Retina (tissue), 1 donor: ENCODE data around the gene PNKP.
"Not testable (repeated sequence)": the region's sequence is repeated elsewhere in the genome, so short reads cannot be mapped to it uniquely, and the experiment has no call there.

Experiments
- DNase-seq: peaks from one replicate; pipeline ENCODE4 v3.0.0-alpha.2; 2016

Gene PNKP

DNA sequence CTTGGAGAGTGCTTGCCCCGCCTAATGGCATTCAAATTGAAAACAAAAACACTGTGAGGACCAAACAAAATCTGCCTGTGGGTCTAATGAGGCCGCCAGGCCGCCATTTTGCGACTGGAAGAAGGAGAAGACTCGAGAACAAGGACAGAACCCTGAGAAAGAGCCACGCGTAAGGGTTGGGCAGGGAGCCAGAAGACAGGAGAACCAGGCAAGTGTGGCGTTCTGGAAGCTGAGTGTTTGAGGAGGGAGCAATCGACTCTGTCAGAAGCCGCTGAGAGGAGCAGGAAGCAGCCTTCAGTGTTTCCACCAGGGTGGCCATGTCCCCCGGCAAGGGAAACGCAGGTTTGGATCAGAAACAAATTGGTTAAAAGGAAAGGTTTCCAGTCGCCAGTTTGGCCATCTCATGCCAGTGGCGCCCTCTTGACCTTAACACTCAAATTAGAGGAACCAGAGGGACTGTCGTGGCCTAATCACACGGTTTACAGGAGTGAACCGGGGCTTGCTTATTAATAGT lies 26.6 kb downstream of the PNKP start:
- no peak for DNase-seq

DNA sequence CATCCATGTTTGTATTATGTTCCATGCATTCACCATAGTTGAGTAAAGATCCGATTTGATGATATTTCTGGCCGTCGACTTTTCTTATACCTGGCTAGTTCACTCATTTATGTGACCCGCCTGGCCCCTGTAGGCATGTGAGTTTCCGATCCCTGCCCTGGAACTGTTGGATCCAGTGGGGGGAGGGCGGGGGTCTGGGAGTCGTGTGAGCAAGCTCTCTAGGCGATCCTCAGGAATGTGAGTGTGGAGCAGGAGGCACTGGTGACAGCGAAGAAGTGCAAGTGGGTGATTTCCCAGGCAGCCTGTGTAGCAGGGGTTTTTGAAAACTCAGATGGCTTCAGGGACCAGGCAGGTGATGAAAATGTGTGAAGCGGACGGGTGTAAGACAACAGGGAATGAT lies 27.1 kb downstream of the PNKP start:
- DNase-seq, result no peak

DNA sequence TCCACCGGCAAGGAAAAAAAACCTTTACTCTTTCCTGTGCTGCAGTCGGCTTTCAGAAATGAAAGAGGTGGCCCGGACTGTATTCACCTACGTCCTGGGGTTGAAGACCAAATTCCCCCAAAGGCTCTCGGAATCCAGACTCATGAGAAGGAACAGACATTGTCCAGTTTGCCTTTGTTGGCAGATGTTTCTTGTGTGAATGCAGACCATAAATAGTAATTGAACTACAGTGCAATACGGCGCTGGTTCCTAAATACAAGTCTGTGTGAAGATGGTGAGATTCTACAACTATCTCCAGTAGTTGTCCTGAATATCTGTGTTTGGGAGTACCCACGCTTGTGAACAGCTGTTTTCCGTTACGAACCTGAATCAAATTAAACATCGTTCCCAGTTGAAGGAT lies 27.7 kb downstream of the PNKP start:
- no peak for DNase-seq

DNA sequence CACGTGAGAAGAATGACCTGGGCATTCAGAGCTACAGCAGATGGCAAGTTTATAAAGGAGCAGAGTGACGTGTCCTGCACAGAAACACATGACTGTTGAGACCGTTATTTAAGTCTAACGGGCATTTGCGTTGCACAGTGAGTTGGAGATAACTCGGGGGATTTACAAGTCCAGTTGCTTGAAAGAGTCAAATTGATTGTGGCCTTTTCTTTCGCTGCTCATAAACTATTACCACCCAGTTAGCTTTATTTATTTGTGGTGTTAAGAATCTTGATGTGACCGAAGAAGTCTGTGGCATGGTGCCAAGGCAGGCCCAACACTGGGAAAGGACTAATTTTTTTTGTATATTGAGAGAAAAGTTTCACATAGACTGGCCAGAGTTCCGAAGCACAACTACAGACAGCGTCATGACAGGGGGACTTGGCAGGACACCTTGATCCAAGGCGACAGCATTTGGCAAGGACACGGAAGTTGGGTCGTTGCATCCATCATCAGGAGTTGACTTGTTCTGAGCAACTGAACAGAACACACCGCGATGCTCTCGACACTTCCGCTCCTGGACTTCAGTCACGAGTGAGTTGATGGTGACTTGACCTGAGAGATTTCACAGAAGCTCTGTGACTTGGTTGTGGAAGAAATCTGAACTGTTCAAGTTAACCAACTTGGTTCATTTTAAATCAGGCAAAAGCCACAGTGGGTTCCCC lies 28.3 kb downstream of the PNKP start:
- DNase-seq, result no peak

DNA sequence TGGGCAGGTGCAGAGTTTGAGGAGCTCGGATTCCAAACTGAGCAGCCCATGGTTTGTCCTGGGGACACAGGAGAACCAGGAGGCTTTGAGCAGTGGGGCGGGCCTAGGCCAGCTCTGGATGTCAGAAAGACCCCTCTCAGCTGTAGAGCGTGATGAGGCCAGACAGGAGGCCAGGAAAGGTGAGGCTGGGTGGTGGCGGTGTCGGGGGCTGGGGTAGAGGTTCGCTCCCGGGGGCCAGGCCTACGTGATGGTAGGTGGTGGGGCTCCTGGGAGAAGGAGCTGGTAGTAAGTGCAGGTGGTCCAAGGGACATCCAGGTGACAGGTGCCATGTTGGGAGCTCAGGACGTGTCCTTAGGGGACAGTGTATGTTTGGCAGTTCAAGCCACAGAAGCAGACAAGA lies 30.0 kb downstream of the PNKP start:
- DNase-seq, result no peak

DNA sequence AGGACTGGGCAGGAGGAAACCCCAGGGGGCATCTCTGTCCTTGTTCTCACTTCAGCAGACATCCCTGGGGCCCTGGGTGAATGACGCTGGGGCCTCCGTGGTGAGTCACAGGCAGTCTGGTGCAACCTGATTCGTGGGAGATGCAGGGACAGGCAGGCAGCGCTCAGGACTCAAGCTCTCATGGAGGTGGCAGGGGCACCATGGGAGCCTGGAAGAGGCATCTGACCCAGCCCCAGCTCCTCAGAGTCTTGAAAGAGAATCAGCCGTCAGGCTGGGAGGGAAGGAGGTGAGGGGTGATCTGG lies 30.4 kb downstream of the PNKP start:
- DNase-seq, result no peak

DNA sequence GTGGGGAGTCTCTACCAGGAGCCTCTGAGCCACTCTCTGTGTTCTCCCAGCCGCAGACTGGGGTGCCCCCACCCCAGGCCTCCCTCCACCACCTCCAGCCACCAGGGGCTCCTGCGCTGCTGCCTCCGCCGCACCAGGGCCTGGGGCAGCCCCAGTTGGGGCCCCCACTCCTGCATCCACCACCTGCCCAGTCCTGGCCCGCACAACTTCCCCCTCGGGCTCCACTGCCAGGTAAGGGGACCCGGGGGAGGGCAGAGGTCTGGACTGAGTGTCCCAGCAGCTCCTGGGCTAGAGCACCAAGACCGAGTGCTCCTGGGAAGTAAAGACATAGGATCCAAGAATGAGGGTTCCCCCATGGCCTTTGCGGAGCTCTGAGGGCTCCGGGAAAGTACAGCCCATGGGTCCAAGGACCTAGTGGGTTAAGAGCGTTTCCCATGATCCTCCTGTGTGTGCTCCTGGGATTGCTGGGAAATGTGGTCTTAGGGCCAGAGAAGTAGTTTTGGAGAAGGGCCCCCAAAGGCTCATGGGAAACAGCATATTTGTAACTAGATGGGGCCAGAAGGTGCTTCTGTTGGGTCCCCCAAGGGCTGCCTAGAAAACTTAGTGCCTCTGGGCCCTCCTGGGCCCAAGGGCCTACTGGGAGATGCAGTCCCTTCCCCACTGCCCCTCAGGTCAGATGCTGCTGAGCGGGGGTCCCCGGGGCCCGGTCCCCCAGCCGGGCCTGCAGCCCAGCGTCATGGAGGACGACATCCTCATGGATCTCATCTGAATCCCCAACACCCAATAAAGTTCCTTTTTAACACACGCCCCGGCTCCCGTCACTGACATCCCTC lies 31.0 kb downstream of the PNKP start:
- DNase-seq, result no peak

DNA sequence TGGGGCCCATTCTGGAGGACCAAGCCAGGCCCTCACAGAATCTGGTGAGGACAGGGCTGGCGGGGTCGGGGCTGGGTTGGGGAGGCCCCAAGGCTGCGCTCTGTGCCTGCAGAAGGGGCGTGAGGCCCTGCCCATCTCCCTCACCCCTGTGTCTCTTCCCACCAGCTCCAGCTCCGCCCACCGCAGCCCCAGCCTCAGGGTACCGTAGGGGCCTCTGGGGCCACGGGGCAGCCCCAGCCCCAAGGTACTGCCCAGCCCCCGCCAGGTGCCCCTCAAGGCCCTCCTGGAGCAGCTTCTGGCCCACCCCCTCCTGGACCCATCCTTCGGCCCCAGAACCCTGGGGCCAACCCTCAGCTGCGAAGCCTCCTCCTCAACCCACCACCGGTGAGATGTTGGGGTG lies 31.8 kb downstream of the PNKP start:
- DNase-seq, result no peak

DNA sequence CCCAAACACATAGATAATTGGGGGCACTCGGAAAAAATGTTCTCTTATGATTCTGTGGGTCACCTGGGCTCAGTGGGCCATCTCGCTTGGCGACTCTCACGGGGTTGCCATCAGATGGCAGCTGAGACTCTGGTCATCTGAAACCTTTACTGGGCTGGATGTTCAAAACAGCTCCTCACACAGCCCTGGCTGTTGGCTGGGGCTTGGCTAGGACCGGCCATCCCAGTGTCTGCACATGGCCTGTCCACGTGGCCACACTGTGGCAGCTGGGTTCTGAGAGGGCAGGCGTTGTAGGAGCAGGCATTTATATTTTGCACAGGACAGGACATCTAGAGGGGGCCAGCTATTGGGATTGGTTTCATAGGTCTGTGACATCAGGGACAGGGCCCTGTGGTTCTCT lies 33.8 kb downstream of the PNKP start:
- DNase-seq, result no peak

DNA sequence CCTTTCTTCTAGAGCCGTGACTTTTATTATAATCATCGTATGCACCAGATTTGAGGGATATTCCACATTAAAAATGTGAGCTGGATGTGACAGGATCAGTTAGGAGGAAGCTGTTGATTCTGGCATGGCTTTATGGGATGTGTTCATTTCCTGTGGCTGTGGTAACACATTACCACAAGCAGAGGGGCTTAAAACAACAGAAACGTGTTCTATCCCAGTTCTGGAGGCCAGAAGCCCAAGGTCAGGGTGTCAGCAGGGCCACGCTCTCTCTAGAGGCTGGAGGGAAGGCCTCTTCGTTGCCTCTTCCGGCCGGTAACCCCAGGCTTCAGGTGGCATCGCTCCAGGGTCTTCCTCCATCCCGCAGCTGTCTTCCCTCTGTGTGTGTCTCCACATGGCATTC lies 34.8 kb downstream of the PNKP start:
- no peak for DNase-seq

DNA sequence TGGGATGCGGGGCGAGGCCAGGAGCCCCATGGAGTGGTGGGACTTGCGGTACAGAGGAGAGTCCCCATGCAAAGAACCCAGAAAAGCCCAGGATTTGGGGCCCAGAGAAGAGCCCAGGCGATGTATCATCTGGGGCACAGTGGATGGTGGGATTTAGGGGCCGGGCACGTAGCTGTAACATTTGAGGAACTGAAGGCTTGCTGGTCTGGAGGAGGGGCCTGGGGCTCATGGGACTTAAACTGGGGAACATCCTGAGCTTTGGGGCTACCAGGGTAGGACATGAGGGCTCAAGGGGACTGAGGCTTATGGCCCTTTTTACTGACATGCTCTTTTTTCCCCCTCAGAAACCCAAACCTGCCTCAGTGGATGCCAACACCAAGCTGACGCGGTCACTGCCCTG lies 35.8 kb downstream of the PNKP start:
- DNase-seq, result no peak

DNA sequence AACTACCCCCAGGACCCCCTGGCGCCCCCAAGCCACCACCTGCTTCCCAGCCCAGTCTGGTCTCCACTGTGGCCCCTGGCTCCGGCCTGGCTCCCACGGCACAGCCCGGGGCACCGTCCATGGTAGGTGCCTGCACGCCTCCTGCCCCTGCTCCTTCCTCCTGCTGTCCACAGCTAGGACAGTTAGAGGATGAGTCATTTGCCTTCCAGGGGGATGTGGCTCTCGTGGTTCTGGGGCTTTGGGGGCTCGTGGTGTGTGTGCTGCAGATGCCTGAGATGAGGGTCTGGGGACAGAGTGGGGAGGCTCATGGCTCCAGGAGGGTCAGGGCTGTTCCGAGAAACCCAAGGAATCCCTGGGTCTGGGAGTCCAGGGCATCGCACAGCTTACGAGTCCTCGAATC lies 36.6 kb downstream of the PNKP start:
- no peak for DNase-seq

DNA sequence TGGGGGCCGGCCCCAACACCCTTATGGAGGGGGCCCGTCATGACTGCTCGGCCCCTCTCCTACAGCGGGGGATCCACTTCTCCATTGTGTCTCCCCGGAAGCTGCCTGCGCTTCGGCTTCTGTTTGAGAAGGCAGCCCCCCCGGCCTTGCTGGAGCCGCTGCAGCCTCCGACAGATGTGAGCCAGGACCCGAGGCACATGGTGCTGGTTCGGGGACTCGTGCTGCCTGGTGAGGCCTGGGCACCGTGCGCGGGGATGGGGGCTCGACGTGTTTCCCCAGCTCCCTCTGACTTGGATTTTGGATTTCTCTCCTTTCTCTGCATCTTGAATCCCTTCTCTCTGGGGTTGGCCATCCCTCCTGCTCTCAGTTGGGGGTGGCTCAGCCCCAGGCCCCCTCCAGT lies 37.7 kb downstream of the PNKP start:
- DNase-seq, result no peak

DNA sequence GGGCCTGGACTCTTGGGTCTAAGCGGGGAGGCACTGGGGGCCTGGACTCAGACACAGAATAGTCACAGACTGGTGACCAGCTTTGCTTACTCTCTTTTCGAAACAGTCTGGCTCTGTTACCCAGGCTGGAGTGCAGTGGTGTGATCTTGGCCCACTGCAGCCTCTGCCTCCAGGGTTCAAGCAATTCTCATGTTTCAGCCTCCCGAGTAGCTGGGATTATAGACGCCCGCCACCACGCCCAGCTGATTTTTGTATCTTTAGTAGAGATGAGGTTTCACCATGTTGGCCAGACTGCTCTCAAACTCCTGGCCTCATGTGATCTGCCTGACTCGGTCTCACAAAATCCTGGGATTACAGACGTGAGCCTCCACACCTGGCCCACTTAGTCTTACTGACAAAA lies 38.2 kb downstream of the PNKP start:
- no peak for DNase-seq

DNA sequence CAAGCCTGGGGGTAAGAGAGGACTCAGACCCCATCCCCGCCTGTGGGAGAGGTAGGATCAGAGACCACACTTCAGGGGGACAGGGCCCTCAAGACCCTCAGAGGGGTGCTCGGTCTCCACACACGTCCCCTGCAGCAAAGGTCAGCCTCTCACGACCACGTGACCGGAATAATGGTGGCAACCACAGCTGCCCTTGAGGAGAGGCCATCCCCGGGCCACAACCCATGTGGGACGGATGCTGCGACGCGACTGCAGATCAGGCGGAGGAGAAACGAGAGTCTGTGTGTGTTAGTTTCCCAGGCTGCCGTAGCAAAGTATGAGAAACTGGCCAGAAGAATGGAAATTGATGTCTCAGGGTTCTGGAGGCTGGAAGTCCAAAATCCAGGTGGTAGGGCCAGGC lies 40.3 kb downstream of the PNKP start:
- DNase-seq, result no peak

DNA sequence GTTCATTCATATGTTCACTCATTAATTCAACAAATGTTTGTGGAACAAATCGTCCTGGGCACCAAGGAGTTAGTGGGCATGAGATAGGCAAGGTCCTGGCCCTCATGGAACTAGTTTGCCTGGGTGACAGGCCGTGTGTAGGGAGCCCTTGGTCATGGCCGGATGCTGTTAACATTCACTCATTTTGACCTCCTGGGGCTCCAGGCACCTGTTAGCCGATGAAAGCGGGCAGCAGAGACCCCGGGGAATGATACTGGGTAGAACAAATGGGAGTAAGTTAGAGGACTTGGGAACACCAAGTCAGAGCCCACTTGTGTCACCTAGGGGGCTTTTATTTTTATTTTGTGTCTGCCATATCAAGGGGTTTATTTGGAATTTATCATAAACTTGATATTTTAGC lies 42.7 kb downstream of the PNKP start:
- no peak for DNase-seq

DNA sequence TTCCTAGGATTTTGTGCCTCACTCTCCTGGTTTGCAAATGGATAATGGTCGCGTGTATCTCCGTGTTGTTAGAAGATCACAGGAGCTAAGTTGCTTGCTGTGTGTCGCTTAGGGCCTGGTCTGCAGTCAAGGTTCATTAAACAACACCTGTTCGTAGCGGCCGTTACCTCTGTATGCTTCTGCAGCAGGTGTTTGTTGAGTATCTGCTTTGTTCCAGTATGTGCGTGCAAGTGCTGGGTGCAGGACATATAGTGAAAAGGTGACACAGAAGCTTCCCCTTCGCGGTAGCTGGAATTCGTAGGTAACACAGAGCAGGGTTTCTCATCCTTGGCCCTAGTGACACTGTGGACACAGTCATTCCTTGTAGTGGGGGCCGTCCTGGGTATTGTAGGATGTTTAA lies 43.9 kb downstream of the PNKP start:
- no peak for DNase-seq

DNA sequence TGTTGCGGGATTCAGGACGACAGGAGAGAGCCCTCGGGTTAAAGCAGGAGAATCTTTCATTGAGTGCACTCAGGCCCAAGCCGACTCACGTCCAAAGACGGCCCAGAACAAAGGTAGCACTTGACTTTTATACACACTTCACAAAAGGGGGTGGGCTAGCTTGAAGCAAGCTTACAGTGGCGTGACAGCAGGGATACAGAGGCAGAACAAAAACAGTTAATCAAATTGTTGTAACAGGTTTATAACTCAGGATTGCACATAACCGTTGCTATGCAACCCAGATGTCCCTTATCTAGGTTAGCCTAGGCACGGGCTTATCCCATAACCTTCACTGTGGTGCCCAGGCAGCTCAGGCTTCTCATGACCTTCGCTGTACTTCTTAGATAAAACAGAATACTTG lies 47.3 kb downstream of the PNKP start:
- no peak for DNase-seq

DNA sequence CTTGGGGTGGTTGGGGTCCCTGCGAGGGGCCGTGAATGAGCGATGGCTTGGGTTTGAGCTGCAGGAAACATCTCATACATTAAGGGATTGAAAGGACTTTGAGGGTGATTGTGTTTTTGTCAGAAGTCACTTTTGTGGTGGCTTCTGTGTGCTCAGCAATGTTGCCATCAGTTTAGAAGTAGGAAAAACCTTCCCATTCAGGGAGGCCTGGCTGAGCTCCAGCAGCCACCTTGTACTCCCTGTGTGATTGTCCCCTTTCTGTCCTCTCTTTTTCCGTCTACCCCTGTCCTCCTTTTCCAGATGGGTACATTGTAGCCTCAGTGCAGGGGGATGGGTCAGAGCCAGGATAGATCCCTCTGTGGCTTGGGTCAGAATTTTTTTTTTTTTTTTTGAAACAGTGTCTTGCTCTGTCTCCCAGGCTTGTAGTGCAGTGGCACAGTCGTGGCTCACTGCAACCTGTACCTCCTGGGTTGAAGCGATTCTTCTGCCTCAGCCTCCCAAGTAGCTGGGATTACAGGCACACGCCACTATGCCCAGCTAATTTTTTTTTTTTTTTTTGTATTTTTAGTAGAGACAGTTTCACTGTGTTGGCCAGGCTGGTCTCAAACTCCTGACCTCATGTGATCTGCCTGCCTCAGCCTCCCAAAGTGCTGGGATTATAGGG lies 47.8 kb downstream of the PNKP start:
- not testable (repeated sequence) for DNase-seq

DNA sequence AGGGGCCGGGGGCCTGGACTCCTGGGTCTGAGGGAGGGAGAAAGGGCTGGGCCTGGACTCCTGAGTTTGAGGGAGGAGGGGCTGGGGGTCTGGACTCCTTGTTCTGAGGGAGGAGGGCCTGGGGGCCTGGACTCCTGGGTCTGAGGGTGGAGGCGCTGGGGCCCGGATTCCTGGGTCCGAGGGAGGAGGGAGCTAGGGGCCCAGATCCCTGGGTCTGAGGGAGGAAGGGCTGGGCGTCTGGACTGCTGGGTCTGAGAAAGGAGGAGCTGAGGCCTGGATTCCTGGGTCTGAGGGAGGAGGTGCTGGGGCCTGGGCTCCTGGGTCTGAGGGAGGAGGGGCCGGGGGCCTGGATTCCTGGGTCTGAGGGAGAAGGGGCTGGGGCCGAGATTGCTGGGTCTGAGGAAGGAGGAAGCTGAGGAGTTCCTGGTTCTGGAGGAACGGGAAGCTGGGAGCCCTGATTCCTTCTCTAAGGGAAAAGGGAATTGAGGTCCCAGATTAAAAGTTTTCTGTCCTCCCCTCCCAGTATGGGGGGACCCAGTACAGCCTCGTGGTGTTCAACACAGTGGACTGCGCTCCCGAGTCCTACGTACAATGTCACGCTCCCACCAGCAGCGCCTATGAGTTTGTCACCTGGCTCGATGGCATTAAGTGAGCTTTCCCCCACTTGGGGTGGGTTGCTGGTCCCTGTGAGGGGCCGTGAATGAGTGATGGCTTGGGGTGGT lies 48.6 kb downstream of the PNKP start:
- no peak for DNase-seq

DNA sequence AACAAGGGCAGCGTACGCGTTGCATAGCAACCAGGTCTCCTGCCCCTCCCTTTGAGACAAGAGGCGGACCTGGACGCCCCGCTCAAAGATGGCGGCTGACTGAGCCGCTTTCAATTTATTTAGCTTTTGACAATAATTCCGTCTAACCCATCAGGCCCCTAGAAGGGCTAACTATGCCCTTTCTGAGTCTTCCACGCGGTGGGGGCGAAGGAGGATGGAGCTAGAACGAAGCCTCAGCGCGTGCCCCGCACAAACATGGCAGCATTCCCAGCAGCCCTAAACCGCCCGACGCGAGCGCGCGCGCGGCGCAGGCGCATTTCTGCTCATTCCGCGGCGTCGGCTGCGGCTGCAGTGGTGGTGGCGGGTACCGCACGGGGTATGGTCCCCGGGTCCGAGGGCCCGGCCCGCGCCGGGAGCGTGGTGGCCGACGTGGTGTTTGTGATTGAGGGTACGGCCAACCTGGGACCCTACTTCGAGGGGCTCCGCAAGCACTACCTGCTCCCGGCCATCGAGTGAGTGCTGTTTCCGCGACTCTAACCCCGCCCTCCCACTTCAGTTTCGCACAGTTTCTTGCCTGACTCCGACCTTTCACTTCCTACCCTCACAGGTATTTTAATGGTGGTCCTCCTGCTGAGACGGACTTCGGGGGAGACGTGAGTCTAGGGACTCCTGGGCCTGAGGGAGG lies 49.3 kb downstream of the PNKP start, which contains the start of gene MED25:
Gene MED25 (plus strand): TSS at position 326 of the 685 bp plus-strand sequence. CDS start 53 bp downstream, at position 379.
- peak; percentile 99 for DNase-seq

DNA sequence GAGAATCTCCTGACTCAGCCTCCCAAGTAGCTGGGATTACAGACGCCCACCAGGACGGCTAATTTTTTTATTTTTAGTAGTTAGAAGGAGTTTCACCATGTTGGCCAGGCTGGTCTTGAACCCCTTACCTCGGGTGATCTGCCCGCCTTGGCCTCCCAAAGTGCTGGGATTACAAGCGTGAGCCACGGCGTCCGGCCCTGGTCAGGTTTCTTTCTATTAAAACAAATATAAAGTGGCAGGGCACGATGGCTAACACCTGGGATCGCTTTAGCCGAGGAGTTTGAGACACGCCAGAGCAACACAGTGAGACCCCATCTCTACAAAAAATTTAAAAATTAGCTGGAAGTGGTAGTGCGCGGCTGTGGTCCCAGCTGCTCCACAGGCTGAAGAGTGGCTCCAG lies 50.8 kb downstream of the PNKP start:
- DNase-seq, result no peak

DNA sequence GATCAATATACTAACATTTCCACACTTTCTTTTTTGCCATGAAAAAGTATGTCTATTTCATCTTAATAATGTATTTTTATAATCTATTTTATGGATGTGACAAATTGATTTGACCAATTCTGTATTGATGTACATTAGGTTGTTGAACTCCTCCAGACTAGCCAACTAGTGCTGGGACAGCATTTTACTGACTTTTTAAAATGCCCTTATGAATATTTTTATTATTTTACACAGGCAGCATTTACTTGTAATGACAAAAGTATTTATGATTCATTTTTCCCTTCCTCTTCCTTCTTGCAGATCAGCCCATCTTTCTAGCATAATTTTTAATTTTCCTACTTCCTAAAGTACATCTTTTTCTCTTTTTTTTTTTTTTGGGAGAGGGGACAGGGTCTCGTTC lies 53.4 kb downstream of the PNKP start:
- no peak for DNase-seq
